ENCODE data around the gene TCFL5.

Gene TCFL5

DNA sequence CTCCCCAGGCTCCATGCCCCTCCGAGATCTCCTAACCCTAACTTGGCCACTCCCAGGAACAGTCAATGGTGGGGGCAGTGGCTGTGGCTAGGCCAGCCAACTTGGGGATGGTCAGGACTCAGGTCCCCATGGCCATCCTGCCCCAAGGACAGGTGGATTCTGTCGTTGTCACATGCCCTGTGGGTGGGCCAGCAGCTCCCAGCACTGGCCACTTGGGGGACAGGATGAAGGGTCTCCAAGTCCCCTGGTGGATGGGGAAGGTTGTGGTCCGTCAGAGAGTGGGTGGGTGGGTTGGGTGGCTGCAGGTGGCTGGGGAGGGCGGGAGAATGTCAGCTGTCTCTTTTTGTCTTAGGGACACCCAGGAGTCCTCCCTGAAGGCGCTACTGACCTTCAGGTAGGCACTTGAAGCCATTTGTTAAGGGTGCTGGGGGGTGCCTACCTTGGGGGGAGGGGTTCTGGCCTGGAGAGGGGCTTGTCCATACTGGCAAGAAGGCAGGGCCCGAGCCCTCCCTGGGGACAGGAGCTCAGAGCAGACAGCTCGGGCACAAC, 39.3 kb downstream of the TCFL5 start:
- no peak for DNase-seq (ENCODE audit: low spot score)

GRCh38 chr20:62821726-62822210, 39.9 kb downstream of the TCFL5 start:
- DNase-seq (ENCODE audit: low spot score), result no peak

DNA sequence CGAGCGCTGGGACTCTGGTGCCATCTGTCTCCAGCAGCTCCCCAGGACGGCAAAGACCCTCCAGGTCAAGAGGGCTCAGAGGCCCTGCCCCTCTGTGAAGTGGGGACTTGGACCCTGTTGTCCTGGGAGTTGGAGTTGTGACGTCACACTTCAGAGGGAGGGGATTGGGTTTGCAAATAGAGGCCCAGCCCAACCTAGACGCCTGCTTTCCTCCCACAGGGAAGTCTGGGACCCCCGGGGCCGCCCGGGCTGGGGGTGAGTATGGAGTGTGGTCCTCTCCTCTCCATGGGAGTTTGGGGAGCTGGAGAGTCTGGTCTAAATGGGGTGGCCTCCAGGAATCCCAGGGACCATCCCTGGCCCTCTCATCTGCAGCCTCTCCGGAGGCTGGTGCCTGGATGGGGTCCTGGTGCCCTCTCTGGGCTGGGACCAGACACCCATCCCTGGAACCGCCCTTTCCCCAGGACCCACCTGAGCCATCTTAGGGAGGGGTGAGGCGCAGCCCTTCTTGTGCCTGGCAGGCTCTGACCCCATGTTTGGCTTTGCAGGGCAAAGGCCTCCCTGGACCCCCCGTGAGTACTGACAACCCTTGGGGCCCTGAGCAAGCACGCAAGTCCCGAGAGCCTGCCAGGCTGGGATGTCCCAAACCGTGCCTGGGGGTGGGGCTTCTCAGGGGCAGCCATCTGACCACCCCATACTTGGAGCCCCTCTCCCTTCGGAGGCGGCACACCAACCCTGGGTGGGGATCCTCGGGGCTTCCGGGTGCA, 40.5 kb downstream of the TCFL5 start:
- DNase-seq (ENCODE audit: low spot score), result no peak

GRCh38 chr20:62820208-62820961, 41.2 kb downstream of the TCFL5 start:
- DNase-seq (ENCODE audit: low spot score), result no peak

DNA sequence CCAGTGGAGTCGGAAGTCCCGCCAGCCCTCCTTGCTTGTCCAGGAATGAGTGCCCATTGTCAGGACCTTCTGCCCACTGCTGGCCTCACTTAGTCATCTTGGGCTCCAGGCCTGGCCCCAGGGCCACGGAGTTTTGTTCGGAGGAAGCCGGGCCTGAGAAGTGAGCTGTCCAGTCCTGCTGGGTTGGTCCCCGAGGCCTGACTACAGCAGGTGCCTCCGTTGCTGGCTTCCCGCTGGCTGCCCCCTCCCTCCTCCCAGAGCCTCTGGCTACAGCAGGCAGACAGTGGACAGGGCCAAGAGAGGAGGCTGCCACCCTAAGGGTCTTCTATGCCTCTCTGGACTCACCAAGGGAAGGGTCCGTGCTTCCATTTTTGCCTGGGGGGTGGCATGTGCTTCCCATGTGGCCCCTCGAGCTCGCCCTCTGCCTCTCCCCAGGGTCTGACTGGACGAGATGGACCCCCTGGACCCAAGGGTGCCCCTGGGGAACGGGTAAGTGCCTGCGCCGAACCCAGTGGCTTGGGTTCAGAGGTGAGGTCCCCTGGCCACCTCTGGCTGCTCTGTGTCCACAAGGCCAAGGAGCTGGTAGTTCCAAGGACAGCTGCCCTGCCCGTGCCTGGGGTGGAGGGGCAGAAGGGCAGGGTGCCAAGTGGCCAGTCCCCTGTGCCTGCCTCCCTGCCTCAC, 42.0 kb downstream of the TCFL5 start:
- no peak for DNase-seq (ENCODE audit: low spot score)

DNA sequence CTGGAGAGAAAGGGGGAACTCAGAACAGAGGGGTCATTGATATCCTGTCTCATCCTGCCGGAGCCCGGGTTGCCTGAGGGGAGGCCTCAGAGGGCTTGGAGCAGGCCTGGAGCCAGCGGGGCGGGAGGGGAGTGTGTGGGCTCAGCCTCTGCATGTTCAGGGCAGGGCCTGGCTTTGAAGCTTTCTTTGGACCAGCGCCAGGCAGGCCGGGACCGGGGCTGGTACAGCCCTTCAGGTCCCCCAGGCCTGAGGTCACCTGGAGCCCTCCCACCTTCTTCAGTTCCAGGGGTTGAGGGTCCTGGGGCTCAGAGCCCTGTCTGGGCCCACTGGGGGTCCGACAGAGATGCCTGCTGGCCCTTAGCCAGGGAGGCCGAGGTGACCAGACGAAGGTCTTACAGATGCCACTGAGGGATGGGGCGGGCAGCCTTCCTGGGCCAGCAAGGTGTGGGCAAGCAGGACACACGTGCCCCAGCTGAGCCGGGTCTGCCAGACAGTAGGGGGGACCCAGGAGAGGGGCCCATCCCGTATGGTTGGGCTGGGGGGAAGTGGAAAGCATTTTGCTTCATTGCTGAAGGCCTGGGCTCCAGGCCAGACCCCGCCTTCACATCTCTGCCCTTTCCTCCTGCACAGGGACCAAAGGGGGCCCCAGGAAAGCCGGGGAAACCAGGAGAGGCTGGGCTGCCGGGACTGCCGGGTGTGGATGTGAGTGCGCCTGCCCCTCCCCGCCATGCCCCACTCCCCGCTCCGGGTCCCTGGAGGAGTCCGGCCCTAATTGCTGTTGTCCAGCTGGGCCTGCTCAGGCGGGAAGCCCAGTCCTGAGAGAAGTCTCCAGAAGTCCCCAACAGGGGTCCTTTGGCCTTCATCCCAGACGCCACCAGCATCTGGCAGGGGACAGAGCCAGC, 42.8 kb downstream of the TCFL5 start:
- no peak for DNase-seq (ENCODE audit: low spot score)

- no peak for DNase-seq (ENCODE audit: low spot score)
Measured at GRCh38 chr20:62817975-62818591, 43.5 kb downstream of the TCFL5 start.

DNA sequence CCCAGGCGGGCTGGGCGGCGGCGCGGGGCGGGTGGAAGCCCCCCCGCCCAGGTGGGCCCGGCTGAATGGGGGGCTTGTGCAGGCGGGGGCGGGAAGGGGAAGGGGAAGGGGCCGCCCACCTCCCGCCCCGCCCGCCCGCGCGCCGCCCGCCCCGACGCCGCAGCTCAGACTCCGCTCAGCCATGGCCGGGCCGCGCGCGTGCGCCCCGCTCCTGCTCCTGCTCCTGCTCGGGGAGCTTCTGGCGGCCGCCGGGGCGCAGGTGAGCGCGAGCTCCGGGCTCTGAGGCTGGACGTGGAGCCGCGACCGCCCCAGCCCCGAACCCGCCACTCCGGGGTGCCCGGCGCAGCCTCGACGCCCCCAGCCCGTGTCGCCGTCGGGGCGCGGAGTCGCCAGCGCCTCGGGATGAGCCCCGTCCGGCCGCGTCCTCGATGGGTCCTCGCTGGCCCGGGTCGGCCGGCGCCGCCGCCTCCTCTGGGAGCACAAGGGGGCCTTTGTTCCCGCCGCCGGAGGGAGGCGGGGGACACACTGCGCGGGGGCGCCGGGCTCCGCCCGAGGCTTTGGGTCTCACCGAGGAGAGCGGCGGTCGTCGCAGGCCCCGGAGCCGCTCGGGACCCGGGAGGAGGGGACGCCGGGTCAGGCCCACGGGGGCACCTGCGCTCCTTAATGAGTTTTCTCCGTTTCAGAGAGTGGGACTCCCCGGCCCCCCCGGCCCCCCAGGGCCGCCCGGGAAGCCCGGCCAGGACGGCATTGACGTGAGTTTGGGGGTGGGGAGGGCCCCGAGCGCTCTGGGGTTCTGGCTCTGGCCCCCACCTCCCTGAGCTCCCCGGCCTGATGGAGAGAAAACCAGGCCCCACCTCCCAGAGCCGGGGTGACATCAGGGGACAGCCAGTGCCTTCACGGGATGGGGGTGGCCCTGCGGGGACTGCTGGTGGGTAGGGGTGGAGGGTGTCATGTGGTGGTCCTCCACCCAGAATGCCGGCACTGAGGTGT, 44.4 kb downstream of the TCFL5 start, which contains the start of gene COL9A3:
TSS of gene COL9A3 (plus strand) at position 167 of the 990 bp plus-strand sequence. CDS start at position 182, 15 bp downstream.
- no peak for DNase-seq (ENCODE audit: low spot score)

GRCh38 chr20:62816031-62816883, 45.4 kb downstream of the TCFL5 start:
- no peak for DNase-seq (ENCODE audit: low spot score)

GRCh38 chr20:62815066-62815991, 46.3 kb downstream of the TCFL5 start:
- DNase-seq (ENCODE audit: low spot score), result no peak

GRCh38 chr20:62814709-62815065, 46.9 kb downstream of the TCFL5 start:
- no peak for DNase-seq (ENCODE audit: low spot score)

- DNase-seq (ENCODE audit: low spot score), result no peak
Measured at GRCh38 chr20:62814060-62814708, 47.4 kb downstream of the TCFL5 start.

GRCh38 chr20:62813588-62813987, 48.0 kb downstream of the TCFL5 start:
- no peak for DNase-seq (ENCODE audit: low spot score)

DNA sequence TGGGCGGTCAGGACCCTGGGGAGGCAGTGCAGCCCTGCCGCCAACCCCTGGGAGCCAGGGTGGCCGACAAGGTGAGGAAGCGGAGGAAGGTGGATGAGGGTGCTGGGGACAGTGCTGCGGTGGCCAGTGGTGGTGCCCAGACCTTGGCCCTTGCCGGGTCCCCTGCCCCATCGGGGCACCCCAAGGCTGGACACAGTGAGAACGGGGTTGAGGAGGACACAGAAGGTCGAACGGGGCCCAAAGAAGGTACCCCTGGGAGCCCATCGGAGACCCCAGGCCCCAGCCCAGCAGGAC, 48.8 kb downstream of the TCFL5 start:
- DNase-seq (ENCODE audit: low spot score), result no peak

DNA sequence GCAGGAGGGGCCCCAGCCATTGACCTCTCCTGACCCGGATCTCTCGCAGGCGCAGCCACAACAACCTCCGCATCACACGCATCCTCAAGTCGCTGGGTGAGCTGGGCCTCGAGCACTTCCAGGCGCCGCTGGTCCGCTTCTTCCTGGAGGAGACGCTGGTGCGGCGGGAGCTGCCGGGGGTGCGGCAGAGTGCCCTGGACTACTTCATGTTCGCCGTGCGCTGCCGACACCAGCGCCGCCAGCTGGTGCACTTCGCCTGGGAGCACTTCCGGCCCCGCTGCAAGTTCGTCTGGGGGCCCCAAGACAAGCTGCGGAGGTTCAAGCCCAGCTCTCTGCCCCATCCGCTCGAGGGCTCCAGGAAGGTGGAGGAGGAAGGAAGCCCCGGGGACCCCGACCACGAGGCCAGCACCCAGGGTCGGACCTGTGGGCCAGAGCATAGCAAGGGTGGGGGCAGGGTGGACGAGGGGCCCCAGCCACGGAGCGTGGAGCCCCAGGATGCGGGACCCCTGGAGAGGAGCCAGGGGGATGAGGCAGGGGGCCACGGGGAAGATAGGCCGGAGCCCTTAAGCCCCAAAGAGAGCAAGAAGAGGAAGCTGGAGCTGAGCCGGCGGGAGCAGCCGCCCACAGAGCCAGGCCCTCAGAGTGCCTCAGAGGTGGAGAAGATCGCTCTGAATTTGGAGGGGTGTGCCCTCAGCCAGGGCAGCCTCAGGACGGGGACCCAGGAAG, 49.3 kb downstream of the TCFL5 start:
- no peak for DNase-seq (ENCODE audit: low spot score)

DNA sequence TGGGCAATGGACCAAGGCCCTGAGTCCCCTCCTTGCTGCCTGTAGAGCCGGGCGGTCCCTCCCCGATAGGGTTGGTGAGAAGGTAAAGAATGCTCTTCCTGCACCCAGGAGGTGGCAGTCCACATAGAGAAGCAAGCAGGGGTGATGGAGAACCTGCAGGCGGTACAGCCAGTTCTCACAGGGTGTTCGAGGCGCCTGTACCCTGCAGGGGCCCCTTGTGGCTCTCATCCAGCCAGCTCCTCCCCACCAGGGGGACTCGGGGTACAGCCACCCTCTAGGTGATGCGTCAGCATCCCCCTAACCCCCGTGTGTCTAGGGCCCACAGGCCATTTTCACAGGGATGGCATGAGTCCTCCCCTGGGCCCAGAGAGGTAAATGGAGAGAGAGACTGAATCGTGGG, 49.9 kb downstream of the TCFL5 start:
- no peak for DNase-seq (ENCODE audit: low spot score)

DNA sequence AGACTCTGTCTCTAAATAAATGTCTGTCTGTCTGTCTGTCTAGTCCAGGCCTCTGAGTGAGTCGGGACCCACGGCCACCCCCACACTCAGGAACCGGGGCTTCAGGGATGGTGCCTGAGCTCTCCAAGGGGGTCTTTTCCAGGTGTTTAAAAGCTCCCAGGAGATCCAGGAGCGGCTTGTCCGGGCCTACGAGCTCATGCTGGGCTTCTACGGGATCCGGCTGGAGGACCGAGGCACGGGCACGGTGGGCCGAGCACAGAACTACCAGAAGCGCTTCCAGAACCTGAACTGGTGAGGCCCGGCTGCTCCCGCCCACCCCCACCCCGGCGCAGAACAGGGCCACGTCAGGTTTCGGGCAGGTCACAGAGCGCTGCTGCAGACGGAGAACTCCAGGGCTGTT, 50.3 kb downstream of the TCFL5 start:
- DNase-seq (ENCODE audit: low spot score), result no peak
